Ishikawa (cell line): ENCODE data around the gene KRTAP12-2.

Experiments
- CEBPB ChIP-seq: IDR thresholded peaks from 2 replicates; pipeline ENCODE4 v1.6.1; 2012
- CREB1 ChIP-seq: IDR thresholded peaks from 2 replicates; pipeline ENCODE4 v1.6.1; 2012; ENCODE audit warnings: low read depth
- EGR1 ChIP-seq: IDR thresholded peaks from 2 replicates; pipeline ENCODE4 v1.6.1; 2012
- EP300 ChIP-seq: IDR thresholded peaks from 2 replicates; pipeline ENCODE4 v1.6.1; 2012; ENCODE audit warnings: borderline replicate concordance
- FOXM1 ChIP-seq: IDR thresholded peaks from 2 replicates; pipeline ENCODE4 v1.6.1; 2012; ENCODE audit warnings: low read depth, borderline replicate concordance
- MAX ChIP-seq: IDR thresholded peaks from 2 replicates; pipeline ENCODE4 v1.6.1; 2012
- NFIC ChIP-seq: IDR thresholded peaks from 2 replicates; pipeline ENCODE4 v1.6.1; 2012
- RAD21 ChIP-seq: IDR thresholded peaks from 2 replicates; pipeline ENCODE4 v1.6.1; 2012; ENCODE audit warnings: low read depth
- REST ChIP-seq: IDR thresholded peaks from 2 replicates; pipeline ENCODE4 v1.6.1; 2012; ENCODE audit warnings: low read depth, mild to moderate bottlenecking
- TAF1 ChIP-seq: IDR thresholded peaks from 2 replicates; pipeline ENCODE4 v1.6.1; 2012; ENCODE audit warnings: low read depth, mild to moderate bottlenecking
- TCF12 ChIP-seq: IDR thresholded peaks from 2 replicates; pipeline ENCODE4 v1.6.1; 2012; ENCODE audit warnings: low read depth
- TEAD4 ChIP-seq: IDR thresholded peaks from 2 replicates; pipeline ENCODE4 v1.6.1; 2012
- USF1 ChIP-seq: IDR thresholded peaks from 2 replicates; pipeline ENCODE4 v1.6.1; 2012
- YY1 ChIP-seq: IDR thresholded peaks from 2 replicates; pipeline ENCODE4 v1.6.1; 2012; ENCODE audit warnings: low read depth
- ZBTB7A ChIP-seq: IDR thresholded peaks from 2 replicates; pipeline ENCODE4 v1.6.1; 2012; ENCODE audit warnings: low read depth

KRTAP12-2 gene

GRCh38 chr21:44625756-44626155 is 41.0 kb downstream of the KRTAP12-2 start:
- TF ChIP-seq TCF12 = no peak
- TF ChIP-seq TEAD4 = no peak
- TF ChIP-seq RAD21 = no peak
- TF ChIP-seq TAF1 = no peak
- no peak for TF ChIP-seq CREB1
- TF ChIP-seq USF1 = no peak
- no peak for TF ChIP-seq YY1
- no peak for TF ChIP-seq REST
- no peak for TF ChIP-seq NFIC
- TF ChIP-seq MAX = no peak
- TF ChIP-seq EGR1 = no peak
- no peak for TF ChIP-seq FOXM1
- no peak for TF ChIP-seq ZBTB7A
- no peak for TF ChIP-seq CEBPB
- no peak for TF ChIP-seq EP300

- no peak for TF ChIP-seq TCF12
Measured at GRCh38 chr21:44623575-44623974, 43.2 kb downstream of the KRTAP12-2 start.

GRCh38 chr21:44619886-44620285 is 46.8 kb downstream of the KRTAP12-2 start:
- TF ChIP-seq ZBTB7A (no peak), RAD21 (no peak), REST (no peak), EP300 (no peak), CEBPB (no peak), TEAD4 (no peak), TCF12 (no peak), EGR1 (no peak), USF1 (no peak), NFIC (no peak), CREB1 (no peak), FOXM1 (no peak), MAX (no peak)

GRCh38 chr21:44618909-44619308 is 47.8 kb downstream of the KRTAP12-2 start:
- no peak for TF ChIP-seq REST
- TF ChIP-seq NFIC = no peak
- TF ChIP-seq MAX = no peak
- no peak for TF ChIP-seq EP300
- TF ChIP-seq TEAD4 = no peak
- TF ChIP-seq ZBTB7A = no peak
- no peak for TF ChIP-seq RAD21
- TF ChIP-seq CREB1 = no peak
- TF ChIP-seq YY1 = no peak
- TF ChIP-seq TAF1 = no peak
- TF ChIP-seq USF1 = no peak
- no peak for TF ChIP-seq EGR1
- TF ChIP-seq FOXM1 = no peak
- TF ChIP-seq CEBPB = no peak
- no peak for TF ChIP-seq TCF12
